Measurements from ENCODE around the gene TUBAL3.

Gene TUBAL3

GRCh38 chr10:5364374-5364773, 40.3 kb downstream of the TUBAL3 start:
- no peak for DNase-seq (ENCODE audit: low spot score in 2 of 2)
- no peak overlapping the region for H3K4me3 ChIP-seq
- in situ Hi-C loops (cut with MboI; ENCODE audit: low sequenced_read_pairs): no loop called here
- no peaks in the 10 kb centered on the region for H3K9me3 ChIP-seq
- H3K27me3 ChIP-seq (ENCODE audit: low read depth): no peaks in the 10 kb centered on the region
- H3K4me1 ChIP-seq: no peaks in the 10 kb centered on the region
- H3K36me3 ChIP-seq (replicated peaks): no peaks in the 10 kb centered on the region

DNA sequence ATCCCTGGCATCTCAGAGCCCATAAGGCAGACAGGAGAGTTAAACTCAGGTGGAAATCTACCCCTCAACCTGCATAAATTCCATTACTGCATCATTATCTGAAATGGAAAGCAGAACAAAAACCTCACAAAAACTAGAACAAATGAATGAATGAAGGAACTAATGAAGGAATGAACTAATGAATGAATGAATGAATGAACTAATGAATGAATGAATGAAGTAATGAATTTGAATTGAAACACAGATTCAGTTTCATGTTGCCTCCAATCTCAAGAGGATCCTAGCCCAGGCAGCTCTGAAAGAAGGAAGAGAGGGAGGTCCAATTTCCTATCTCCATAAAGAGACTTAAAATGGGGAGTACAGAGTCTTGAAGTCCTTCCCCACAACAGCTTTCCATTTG, 41.8 kb downstream of the TUBAL3 start:
- in situ Hi-C loops (cut with MboI; ENCODE audit: low sequenced_read_pairs): no loop called here

GRCh38 chr10:5361966-5362365, 42.7 kb downstream of the TUBAL3 start:
- no peaks in the 10 kb centered on the region for H3K27me3 ChIP-seq (ENCODE audit: low read depth)
- in situ Hi-C loops (cut with MboI; ENCODE audit: low sequenced_read_pairs): no loop called here
- H3K9me3 ChIP-seq: no peaks in the 10 kb centered on the region
- DNase-seq (ENCODE audit: low spot score in 2 of 2): no peak
- no peak overlapping the region for H3K4me3 ChIP-seq
- no peaks in the 10 kb centered on the region for H3K36me3 ChIP-seq (replicated peaks)
- H3K4me1 ChIP-seq: no peaks in the 10 kb centered on the region

More for the DNA sequence above, 41.8 kb downstream of the TUBAL3 start:
- Histone ChIP-seq H3K4me3 (no peak overlapping the region), H3K4me1 (no peaks in the 10 kb centered on the region), H3K27me3 (ENCODE audit: low read depth) (no peaks in the 10 kb centered on the region), H3K9me3 (no peaks in the 10 kb centered on the region), H3K36me3 (replicated peaks) (no peaks in the 10 kb centered on the region)
- DNase-seq (ENCODE audit: low spot score in 2 of 2): no peak

DNA sequence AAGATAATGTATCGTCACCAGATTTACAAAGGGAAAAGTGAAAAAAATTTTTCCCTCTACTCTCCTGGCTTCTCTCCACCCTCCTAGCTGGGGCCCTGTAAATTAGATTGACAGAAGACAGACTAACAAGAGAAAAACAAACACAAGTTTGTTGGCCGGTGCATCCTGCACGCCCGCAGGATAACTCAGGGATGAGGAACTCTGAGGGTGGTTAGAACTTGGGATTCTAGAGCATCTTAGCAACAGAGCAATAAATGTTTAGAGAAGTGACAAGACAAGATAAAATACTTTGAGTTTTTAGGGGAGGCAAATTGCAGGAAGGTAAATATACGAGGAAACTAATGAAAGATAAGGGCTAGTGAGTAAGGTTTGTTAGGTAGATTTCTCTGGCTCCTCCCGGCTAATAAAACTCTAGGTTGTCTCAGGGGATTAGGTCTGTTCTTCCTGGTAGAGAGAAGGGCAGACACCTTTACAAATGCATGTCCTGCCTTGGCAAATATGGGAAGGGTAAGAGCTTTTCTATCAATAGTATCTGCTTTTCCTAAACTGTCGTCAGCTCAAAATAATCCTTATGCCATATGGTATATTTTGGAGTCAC, 44.2 kb downstream of the TUBAL3 start:
- Histone ChIP-seq H3K4me3 (no peak overlapping the region), H3K4me1 (no peaks in the 10 kb centered on the region), H3K9me3 (no peaks in the 10 kb centered on the region), H3K27me3 (ENCODE audit: low read depth) (no peaks in the 10 kb centered on the region), H3K36me3 (replicated peaks) (no peaks in the 10 kb centered on the region)
- in situ Hi-C loops (cut with MboI; ENCODE audit: low sequenced_read_pairs): no loop called here
- no peak for DNase-seq (ENCODE audit: low spot score in 2 of 2)

DNA sequence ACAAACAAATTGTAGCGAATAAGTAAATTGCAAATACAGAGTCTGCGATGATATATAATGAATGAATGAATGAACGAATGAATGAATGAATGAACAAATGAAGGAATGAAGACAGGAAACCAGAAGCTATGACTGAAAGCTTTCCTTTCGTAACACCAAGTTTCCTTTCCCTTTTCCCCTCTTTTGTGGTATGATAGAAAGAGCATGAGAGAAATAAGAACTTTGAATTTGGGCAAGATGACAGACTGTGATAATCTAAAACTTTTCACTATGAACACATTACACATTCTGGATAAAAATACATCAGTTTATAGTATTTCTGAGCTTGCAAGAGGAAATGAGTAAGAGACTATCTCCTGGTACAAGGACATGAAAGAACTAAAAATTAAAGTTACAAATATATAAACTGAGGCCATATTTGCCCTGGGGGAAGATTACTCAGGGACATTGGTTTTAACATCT, 48.3 kb downstream of the TUBAL3 start:
- H3K36me3 ChIP-seq (replicated peaks): no peaks in the 10 kb centered on the region
- H3K4me3 ChIP-seq: no peak overlapping the region
- H3K4me1 ChIP-seq: no peaks in the 10 kb centered on the region
- in situ Hi-C loops (cut with MboI; ENCODE audit: low sequenced_read_pairs): no loop called here
- H3K27me3 ChIP-seq (ENCODE audit: low read depth): 0 out of 2 replicates have a peak, but pooled peaks cover 2% of the 10 kb centered on the region
- H3K9me3 ChIP-seq: no peaks in the 10 kb centered on the region
- no peak for DNase-seq (ENCODE audit: low spot score in 2 of 2)

GRCh38 chr10:5355594-5356301, 48.9 kb downstream of the TUBAL3 start:
- Histone ChIP-seq H3K27me3 (ENCODE audit: low read depth) (0 out of 2 replicates have a peak, but pooled peaks cover 2% of the 10 kb centered on the region), H3K9me3 (no peaks in the 10 kb centered on the region), H3K36me3 (replicated peaks) (no peaks in the 10 kb centered on the region), H3K4me3 (no peak overlapping the region), H3K4me1 (no peaks in the 10 kb centered on the region)
- no peak for DNase-seq (ENCODE audit: low spot score in 2 of 2)
- in situ Hi-C loops (cut with MboI; ENCODE audit: low sequenced_read_pairs): no loop called here

DNA sequence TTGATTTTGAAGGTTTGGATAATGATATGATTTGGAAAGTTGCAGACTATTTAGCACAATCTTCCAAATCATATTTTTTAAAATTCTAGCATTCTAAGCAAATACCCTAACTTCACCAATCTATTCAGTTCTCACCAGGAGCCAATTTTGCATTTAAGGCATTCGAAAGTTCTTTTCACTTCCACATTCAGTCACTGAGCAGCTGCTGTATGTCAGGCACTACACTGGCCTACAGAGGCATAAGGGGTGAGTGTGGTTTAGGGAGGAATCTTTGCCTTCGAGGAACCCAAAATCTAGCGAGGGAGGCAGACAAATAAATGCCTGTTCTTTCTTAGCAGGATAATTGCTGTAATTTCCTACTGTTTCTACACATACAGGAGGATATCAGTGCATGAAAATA, 50.6 kb downstream of the TUBAL3 start:
- no peaks in the 10 kb centered on the region for H3K4me1 ChIP-seq
- in situ Hi-C loops (cut with MboI; ENCODE audit: low sequenced_read_pairs): no loop called here
- H3K27me3 ChIP-seq (ENCODE audit: low read depth): 0 out of 2 replicates have a peak, but pooled peaks cover 2% of the 10 kb centered on the region
- no peaks in the 10 kb centered on the region for H3K9me3 ChIP-seq
- no peaks in the 10 kb centered on the region for H3K36me3 ChIP-seq (replicated peaks)
- no peak for DNase-seq (ENCODE audit: low spot score in 2 of 2)
- H3K4me3 ChIP-seq: no peak overlapping the region

DNA sequence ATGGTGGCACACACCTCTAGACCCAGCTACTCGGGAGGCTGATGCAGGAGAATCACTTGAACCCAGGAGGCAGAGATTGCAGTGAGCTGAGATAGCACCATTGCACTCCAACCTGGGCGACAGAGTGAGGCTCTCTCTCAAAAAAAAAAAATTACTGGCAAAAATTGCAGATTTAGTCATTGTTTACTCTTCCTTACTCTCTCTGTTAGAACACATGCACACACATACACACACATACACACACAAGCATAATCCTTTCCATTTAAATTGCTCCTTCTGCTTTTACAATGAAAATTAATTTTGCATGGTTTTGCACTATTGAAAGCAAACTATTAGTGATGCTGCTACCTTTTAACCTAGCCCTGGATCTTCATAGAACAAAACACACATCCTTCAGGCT, 55.3 kb downstream of the TUBAL3 start:
- Histone ChIP-seq H3K9me3 (no peaks in the 10 kb centered on the region), H3K36me3 (replicated peaks) (no peaks in the 10 kb centered on the region), H3K27me3 (ENCODE audit: low read depth) (0 out of 2 replicates have a peak, but pooled peaks cover 3% of the 10 kb centered on the region), H3K4me1 (no peaks in the 10 kb centered on the region), H3K4me3 (no peak overlapping the region)
- in situ Hi-C loops (cut with MboI; ENCODE audit: low sequenced_read_pairs): no loop called here
- DNase-seq (ENCODE audit: low spot score in 2 of 2): no peak

DNA sequence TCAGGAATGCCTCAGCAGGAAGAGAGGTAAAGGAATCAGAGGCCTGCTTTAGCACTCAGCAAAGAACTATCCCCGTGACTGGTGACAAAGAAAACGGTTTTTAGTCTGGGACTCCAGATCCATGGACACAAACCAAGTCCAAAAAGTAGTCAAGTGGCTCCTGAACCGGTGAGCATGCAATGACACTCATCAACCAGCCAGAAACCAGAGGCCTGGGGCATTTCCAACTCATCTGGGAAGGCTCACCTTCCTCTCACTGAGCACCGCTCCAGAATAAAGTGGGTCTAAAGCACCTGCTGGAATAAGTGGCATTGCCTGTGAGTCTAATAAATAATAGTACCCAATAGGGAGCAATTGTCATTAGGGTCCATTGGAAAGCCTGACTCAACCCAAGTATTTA, 57.7 kb downstream of the TUBAL3 start:
- in situ Hi-C loops (cut with MboI; ENCODE audit: low sequenced_read_pairs): no loop called here
- Histone ChIP-seq H3K36me3 (replicated peaks) (no peaks in the 10 kb centered on the region), H3K9me3 (no peaks in the 10 kb centered on the region), H3K4me1 (no peaks in the 10 kb centered on the region), H3K4me3 (no peak overlapping the region), H3K27me3 (ENCODE audit: low read depth) (0 out of 2 replicates have a peak, but pooled peaks cover 3% of the 10 kb centered on the region)
- DNase-seq (ENCODE audit: low spot score in 2 of 2): no peak

GRCh38 chr10:5344746-5345145, 59.9 kb downstream of the TUBAL3 start:
- no peak for DNase-seq (ENCODE audit: low spot score in 2 of 2)
- 0 out of 2 replicates have a peak, but pooled peaks cover 3% of the 10 kb centered on the region for H3K27me3 ChIP-seq (ENCODE audit: low read depth)
- no peaks in the 10 kb centered on the region for H3K4me1 ChIP-seq
- H3K4me3 ChIP-seq: no peak overlapping the region
- no peaks in the 10 kb centered on the region for H3K36me3 ChIP-seq (replicated peaks)
- in situ Hi-C loops (cut with MboI; ENCODE audit: low sequenced_read_pairs): no loop called here
- no peaks in the 10 kb centered on the region for H3K9me3 ChIP-seq

DNA sequence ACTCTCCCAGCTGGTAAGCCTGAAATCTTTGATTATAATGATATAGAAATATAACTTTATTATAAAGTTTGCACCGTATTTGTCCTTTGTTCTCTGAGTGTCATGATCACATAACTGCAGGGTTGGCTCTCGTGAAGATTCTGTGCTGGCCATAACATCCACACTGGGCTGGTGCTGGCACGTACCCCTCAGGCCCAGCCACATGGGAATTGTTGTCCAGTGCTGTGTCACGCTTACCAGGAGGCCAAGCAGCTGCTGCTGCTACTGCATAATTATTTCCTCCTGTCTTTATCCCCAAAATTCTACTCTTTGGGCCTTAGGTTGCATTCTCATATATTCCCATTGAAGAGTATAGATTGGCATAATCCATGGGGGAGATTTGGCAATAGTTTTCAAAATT, 60.6 kb downstream of the TUBAL3 start:
- H3K4me1 ChIP-seq: no peaks in the 10 kb centered on the region
- in situ Hi-C loops (cut with MboI; ENCODE audit: low sequenced_read_pairs): no loop called here
- no peak for DNase-seq (ENCODE audit: low spot score in 2 of 2)
- H3K9me3 ChIP-seq: no peaks in the 10 kb centered on the region
- 0 out of 2 replicates have a peak, but pooled peaks cover 3% of the 10 kb centered on the region for H3K27me3 ChIP-seq (ENCODE audit: low read depth)
- no peaks in the 10 kb centered on the region for H3K36me3 ChIP-seq (replicated peaks)
- H3K4me3 ChIP-seq: no peak overlapping the region

- Histone ChIP-seq H3K4me3 (no peak overlapping the region), H3K4me1 (no peaks in the 10 kb centered on the region), H3K36me3 (replicated peaks) (no peaks in the 10 kb centered on the region), H3K9me3 (no peaks in the 10 kb centered on the region), H3K27me3 (ENCODE audit: low read depth) (0 out of 2 replicates have a peak, but pooled peaks cover 3% of the 10 kb centered on the region)
- in situ Hi-C loops (cut with MboI; ENCODE audit: low sequenced_read_pairs): no loop called here
- DNase-seq (ENCODE audit: low spot score in 2 of 2): no peak
Measured at GRCh38 chr10:5343561-5343960, 61.1 kb downstream of the TUBAL3 start.

Data from HAP-1 (cell line).